A549 (cell line): Measurements from ENCODE around the gene ATAD3A.

Experiments used
- BHLHE40 ChIP-seq: IDR thresholded peaks from 2 replicates; pipeline ENCODE4 v1.6.1; 2012; ENCODE audit warnings: low read depth, low read length, inconsistent platforms
- ELK1 ChIP-seq: fragments of 150-350 bp; IDR thresholded peaks from 2 replicates; pipeline ENCODE4 v1.6.1; 2014; ENCODE audit warnings: low read depth, mild to moderate bottlenecking, low read length
- HOXA7 ChIP-seq: fragments of 250-450 bp; sonication (Bioruptor Pico); IDR thresholded peaks from 2 replicates; pipeline ENCODE4 v1.5.0; 2020; ENCODE audit warnings: mild to moderate bottlenecking, moderate library complexity
- POLR2A ChIP-seq: IDR thresholded peaks from 2 replicates; pipeline ENCODE4 v1.6.1; 2012; ENCODE audit warnings: mild to moderate bottlenecking, low read length
- REST ChIP-seq: fragments of 200-600 bp; sonication (generic); IDR thresholded peaks from 2 replicates; pipeline ENCODE4 v1.6.1; 2016; ENCODE audit warnings: antibody characterized with exemption, mild to moderate bottlenecking, moderate library complexity
- SMC3 ChIP-seq: fragments of >200 bp; sonication (Bioruptor Twin); formaldehyde crosslinking; IDR thresholded peaks from 3 replicates; pipeline ENCODE4 v1.6.1; 2018; ENCODE audit warnings: inconsistent platforms
- USF2 ChIP-seq: fragments of 450-650 bp; IDR thresholded peaks from 2 replicates; pipeline ENCODE4 v1.6.1; 2014; ENCODE audit warnings: antibody characterized with exemption
- ZSCAN20 ChIP-seq: fragments of 250-450 bp; sonication (Bioruptor Pico); IDR thresholded peaks from 2 replicates; pipeline ENCODE4 v1.8.0; 2022; ENCODE audit warnings: mild to moderate bottlenecking, moderate library complexity
- TF ChIP-seq, protein P1 (sequence below): fragments of >200 bp; sonication (Bioruptor Twin); formaldehyde crosslinking; IDR thresholded peaks from 3 replicates; pipeline ENCODE4 v1.5.1; 2016
- TF ChIP-seq, protein P2 (sequence below): IDR thresholded peaks from 2 replicates; pipeline ENCODE4 v1.6.1; 2012

DNA sequence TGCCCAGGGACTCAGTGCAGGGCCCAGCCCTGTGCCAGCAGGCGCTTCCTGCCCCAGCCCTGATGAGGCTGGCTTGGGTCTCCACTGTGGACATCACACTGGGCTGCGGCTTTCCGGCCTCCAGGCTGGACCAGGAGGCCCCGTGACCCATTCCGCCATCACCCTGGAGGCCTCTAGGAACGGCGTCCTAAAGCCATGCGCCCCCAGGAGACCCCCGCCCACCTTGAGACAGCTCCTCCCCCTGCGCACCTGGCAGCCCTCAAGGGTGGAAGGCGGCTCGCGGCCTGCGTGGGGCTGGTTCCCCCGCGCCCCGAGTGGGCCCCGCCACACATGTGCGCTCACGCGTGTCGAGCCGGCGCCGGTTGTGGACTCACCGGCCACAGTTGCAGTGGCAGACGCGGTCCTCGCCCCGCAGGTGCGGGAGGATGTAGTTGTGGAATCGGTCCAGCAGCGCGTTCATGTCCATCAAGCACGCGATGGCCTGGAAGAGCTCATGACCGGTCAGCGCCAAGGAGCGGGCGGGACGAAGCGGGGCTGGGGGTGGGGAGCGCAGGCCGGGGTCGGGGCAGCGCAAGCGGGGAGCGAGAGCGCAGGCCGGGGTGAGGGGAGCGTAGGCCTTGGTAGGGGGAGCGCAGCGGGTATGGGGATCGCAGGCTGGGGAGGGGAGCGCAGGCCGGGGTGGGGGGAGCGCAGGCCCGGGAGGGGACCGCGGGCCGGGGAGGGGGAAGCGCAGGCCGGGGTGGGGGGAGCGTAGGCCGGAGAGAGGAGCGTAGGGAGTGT lies 27.5 kb downstream of the ATAD3A start:
- TF ChIP-seq, protein P1, sequence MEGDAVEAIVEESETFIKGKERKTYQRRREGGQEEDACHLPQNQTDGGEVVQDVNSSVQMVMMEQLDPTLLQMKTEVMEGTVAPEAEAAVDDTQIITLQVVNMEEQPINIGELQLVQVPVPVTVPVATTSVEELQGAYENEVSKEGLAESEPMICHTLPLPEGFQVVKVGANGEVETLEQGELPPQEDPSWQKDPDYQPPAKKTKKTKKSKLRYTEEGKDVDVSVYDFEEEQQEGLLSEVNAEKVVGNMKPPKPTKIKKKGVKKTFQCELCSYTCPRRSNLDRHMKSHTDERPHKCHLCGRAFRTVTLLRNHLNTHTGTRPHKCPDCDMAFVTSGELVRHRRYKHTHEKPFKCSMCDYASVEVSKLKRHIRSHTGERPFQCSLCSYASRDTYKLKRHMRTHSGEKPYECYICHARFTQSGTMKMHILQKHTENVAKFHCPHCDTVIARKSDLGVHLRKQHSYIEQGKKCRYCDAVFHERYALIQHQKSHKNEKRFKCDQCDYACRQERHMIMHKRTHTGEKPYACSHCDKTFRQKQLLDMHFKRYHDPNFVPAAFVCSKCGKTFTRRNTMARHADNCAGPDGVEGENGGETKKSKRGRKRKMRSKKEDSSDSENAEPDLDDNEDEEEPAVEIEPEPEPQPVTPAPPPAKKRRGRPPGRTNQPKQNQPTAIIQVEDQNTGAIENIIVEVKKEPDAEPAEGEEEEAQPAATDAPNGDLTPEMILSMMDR = no peak
- TF ChIP-seq POLR2A = no peak
- no peak for TF ChIP-seq USF2
- no peak for TF ChIP-seq BHLHE40
- no peak for TF ChIP-seq REST
- no peak for TF ChIP-seq ZSCAN20 (CRISPR knock-in tag)
- TF ChIP-seq, protein P2, sequence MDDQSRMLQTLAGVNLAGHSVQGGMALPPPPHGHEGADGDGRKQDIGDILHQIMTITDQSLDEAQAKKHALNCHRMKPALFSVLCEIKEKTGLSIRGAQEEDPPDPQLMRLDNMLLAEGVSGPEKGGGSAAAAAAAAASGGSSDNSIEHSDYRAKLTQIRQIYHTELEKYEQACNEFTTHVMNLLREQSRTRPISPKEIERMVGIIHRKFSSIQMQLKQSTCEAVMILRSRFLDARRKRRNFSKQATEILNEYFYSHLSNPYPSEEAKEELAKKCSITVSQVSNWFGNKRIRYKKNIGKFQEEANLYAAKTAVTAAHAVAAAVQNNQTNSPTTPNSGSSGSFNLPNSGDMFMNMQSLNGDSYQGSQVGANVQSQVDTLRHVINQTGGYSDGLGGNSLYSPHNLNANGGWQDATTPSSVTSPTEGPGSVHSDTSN = no peak
- no peak for TF ChIP-seq SMC3
- no peak for TF ChIP-seq ELK1
- no peak for TF ChIP-seq HOXA7 (CRISPR knock-in tag)
